H1 (cell line): Measurements from ENCODE around the gene GADD45B. TPM values are rescaled to one million over a fixed set of nuclear protein-coding genes. Genes with fewer than 3 reads are reported as not detected.
A peak's percentile ranks its signal among the peaks of the same experiment; 100 is the strongest.

ENCODE experiments used
- CTCF ChIA-PET: fragments of 300-600 bp; sonication (Branson Sonifier 250); formaldehyde crosslinking; loops from one replicate; lab custom pipeline; 2021; ENCODE audit not compliant: partially characterized antibody; lab: Charles Lee
- POLR2A ChIA-PET: fragments of 300-600 bp; sonication (Branson Sonifier 250); formaldehyde crosslinking; loops from one replicate; lab custom pipeline; 2021; ENCODE audit warnings: inconsistent platforms; ENCODE audit not compliant: partially characterized antibody; lab: Charles Lee
- DNase-seq, 2 experiments: peaks; one replicate each; pipeline versions ENCODE4 v3.0.0 to v3.0.0-alpha.2; 2010 to 2022; ENCODE audit warnings: low spot score in 2 of 2, low read depth in 1 of 2, mixed read lengths in 1 of 2
- FAIRE-seq: peaks from 2 replicates; lab custom pipeline; 2011; peaks lifted over from hg19 to GRCh38; lab: Jason Lieb, UNC
- H2AFZ ChIP-seq: 2 replicates; pipeline ENCODE4 v1.8.1; 2012; ENCODE audit warnings: low read length, inconsistent platforms
- H2AK5ac ChIP-seq: 2 replicates; pipeline ENCODE4 v1.6.1; 2013; ENCODE audit warnings: low read depth, low read length
- H2BK120ac ChIP-seq: replicated peaks from 2 replicates; pipeline ENCODE3; 2013; ENCODE audit warnings: low read depth, low read length, inconsistent platforms
- H2BK12ac ChIP-seq: 2 replicates; pipeline ENCODE4 v1.6.1; 2013; ENCODE audit warnings: low read depth, low read length
- H2BK15ac ChIP-seq: 2 replicates; pipeline ENCODE4 v1.6.1; 2013; ENCODE audit warnings: low read length
- H2BK20ac ChIP-seq: 2 replicates; pipeline ENCODE4 v1.6.1; 2013; ENCODE audit warnings: low read length
- H2BK5ac ChIP-seq: 2 replicates; pipeline ENCODE4 v1.6.1; 2013; ENCODE audit warnings: low read depth, low read length
- H3K14ac ChIP-seq: 2 replicates; pipeline ENCODE4 v1.6.1; 2013; ENCODE audit warnings: inconsistent platforms; ENCODE audit not compliant: insufficient read length
- H3K18ac ChIP-seq: 2 replicates; pipeline ENCODE4 v1.6.1; 2013; ENCODE audit warnings: low read length; ENCODE audit errors: extremely low read depth
- H3K23ac ChIP-seq: 2 replicates; pipeline ENCODE4 v1.6.1; 2013; ENCODE audit warnings: inconsistent platforms; ENCODE audit not compliant: insufficient read length
- H3K23me2 ChIP-seq: 2 replicates; pipeline ENCODE4 v1.6.1; 2013; ENCODE audit warnings: low read depth, low read length
- H3K27ac ChIP-seq: 2 replicates; pipeline ENCODE4 v1.6.1; 2011; ENCODE audit warnings: low read depth, low read length, inconsistent platforms
- H3K27me3 ChIP-seq, 4 experiments: replicated peaks in 1 of 4; 1 replicate in 1 of 4; 2 replicates in 3 of 4; pipeline versions ENCODE4 v1.6.1 to v1.8.1; 2011 to 2013; ENCODE audit warnings: low read length in 3 of 4, mild to moderate bottlenecking in 3 of 4, inconsistent platforms in 2 of 4, mixed read lengths in 2 of 4, moderate library complexity in 1 of 4; ENCODE audit not compliant: control insufficient read depth in 3 of 4, insufficient read depth in 3 of 4; ENCODE audit errors: extremely low read depth in 1 of 4
- H3K36me3 ChIP-seq, 4 experiments: 2 replicates each; pipeline versions ENCODE4 v1.6.1 to v1.8.1; 2011 to 2013; ENCODE audit warnings: mild to moderate bottlenecking in 4 of 4, low read length in 3 of 4, moderate library complexity in 2 of 4, control low read depth in 1 of 4, inconsistent platforms in 1 of 4; ENCODE audit not compliant: insufficient read depth in 4 of 4, control insufficient read depth in 2 of 4
- H3K4ac ChIP-seq: replicated peaks from 2 replicates; pipeline ENCODE3; 2013; ENCODE audit warnings: low read length, low read depth, mixed read lengths, inconsistent platforms; ENCODE audit not compliant: insufficient read length
- H3K4me1 ChIP-seq, 4 experiments: replicated peaks in 1 of 4; 1 replicate in 1 of 4; 2 replicates in 3 of 4; pipeline versions ENCODE4 v1.6.1 to v1.8.1; 2011 to 2013; ENCODE audit warnings: low read length in 3 of 4, inconsistent platforms in 2 of 4, mixed read lengths in 1 of 4; ENCODE audit not compliant: insufficient read depth in 4 of 4, control insufficient read depth in 3 of 4
- H3K4me2 ChIP-seq, 2 experiments: 2 replicates each; pipeline versions ENCODE4 v1.6.1 to v1.8.1; 2011 to 2013; ENCODE audit warnings: low read depth in 2 of 2, low read length in 2 of 2, control low read depth in 1 of 2, inconsistent platforms in 1 of 2, mild to moderate bottlenecking in 1 of 2; ENCODE audit not compliant: insufficient read depth in 1 of 2
- H3K4me3 ChIP-seq, 4 experiments: fragments of 200-600, 300-600 bp in 1 of 4; sonication (generic), shearing (Covaris generic), sonication (Bioruptor Twin) in 1 of 4; 2 replicates each; pipeline versions ENCODE4 v1.5.1 to v1.8.1; 2011 to 2016; ENCODE audit warnings: low read length in 4 of 4, low read depth in 3 of 4, control low read depth in 2 of 4, inconsistent platforms in 2 of 4, mild to moderate bottlenecking in 2 of 4, mixed read lengths in 1 of 4, moderate library complexity in 1 of 4; ENCODE audit not compliant: insufficient read depth in 2 of 4; ENCODE audit errors: extremely low read depth in 1 of 4
- H3K56ac ChIP-seq: replicated peaks from 2 replicates; pipeline ENCODE3; 2013; ENCODE audit warnings: low read depth, mild to moderate bottlenecking, mixed read lengths, low read length, inconsistent platforms; ENCODE audit not compliant: insufficient read length
- H3K79me1 ChIP-seq: 2 replicates; pipeline ENCODE4 v1.6.1; 2013; ENCODE audit warnings: low read depth, low read length, control low read depth
- H3K79me2 ChIP-seq, 2 experiments: 2 replicates each; pipeline versions ENCODE4 v1.6.1 to v1.8.1; 2012 to 2013; ENCODE audit warnings: low read length in 2 of 2, mild to moderate bottlenecking in 2 of 2, inconsistent platforms in 1 of 2; ENCODE audit not compliant: insufficient read depth in 2 of 2, control insufficient read depth in 1 of 2
- H3K9ac ChIP-seq, 4 experiments: replicated peaks in 1 of 4; 1 replicate in 1 of 4; 2 replicates in 3 of 4; pipeline versions ENCODE4 v1.6.1 to v1.8.1; 2011 to 2013; ENCODE audit warnings: low read depth in 3 of 4, low read length in 3 of 4, control low read depth in 2 of 4, mild to moderate bottlenecking in 2 of 4, moderate library complexity in 2 of 4, inconsistent platforms in 1 of 4; ENCODE audit errors: extremely low read depth in 1 of 4
- H3K9me3 ChIP-seq, 2 experiments: 2 replicates each; pipeline versions ENCODE4 v1.6.1 to v1.8.1; 2012 to 2013; ENCODE audit warnings: mild to moderate bottlenecking in 2 of 2, moderate library complexity in 2 of 2, control low read depth in 1 of 2, inconsistent platforms in 1 of 2, low read depth in 1 of 2, low read length in 1 of 2, mixed read lengths in 1 of 2; ENCODE audit not compliant: insufficient read depth in 2 of 2
- H4K20me1 ChIP-seq, 2 experiments: replicated peaks in 1 of 2; 2 replicates each; pipeline versions ENCODE3 to v1.8.1; 2011 to 2013; ENCODE audit warnings: inconsistent platforms in 2 of 2, low read length in 2 of 2, mild to moderate bottlenecking in 1 of 2; ENCODE audit not compliant: insufficient read depth in 2 of 2, control insufficient read depth in 1 of 2
- H4K5ac ChIP-seq: 2 replicates; pipeline ENCODE4 v1.6.1; 2013; ENCODE audit warnings: low read length, low read depth, mixed read lengths, inconsistent platforms; ENCODE audit not compliant: insufficient read length
- H4K8ac ChIP-seq: 2 replicates; pipeline ENCODE4 v1.8.0; 2013; ENCODE audit warnings: mild to moderate bottlenecking, moderate library complexity, low read length, inconsistent platforms; ENCODE audit not compliant: insufficient read depth; ENCODE audit errors: extremely low read depth
- H4K91ac ChIP-seq: replicated peaks from 2 replicates; pipeline ENCODE3; 2013; ENCODE audit warnings: low read length, mixed read lengths, inconsistent platforms; ENCODE audit not compliant: insufficient read length
- JUND ChIP-seq: IDR thresholded peaks from 2 replicates; pipeline ENCODE4 v1.6.1; 2011; ENCODE audit warnings: mild to moderate bottlenecking, improper control_type of control experiment, low read length
- KDM1A ChIP-seq: fragments of 200-600, 300-600 bp; sonication (generic); IDR thresholded peaks from 2 replicates; pipeline ENCODE4 v1.7.1; 2016; ENCODE audit warnings: mild to moderate bottlenecking, low read length, borderline replicate concordance
- RBBP5 ChIP-seq: IDR thresholded peaks from 2 replicates; pipeline ENCODE4 v1.7.1; 2012; ENCODE audit warnings: low read depth, mild to moderate bottlenecking, inconsistent platforms, low read length, moderate library complexity, borderline replicate concordance
- RFX5 ChIP-seq: IDR thresholded peaks from 2 replicates; pipeline ENCODE4 v1.6.1; 2011; ENCODE audit warnings: low read depth, low read length, improper control_type of control experiment, borderline replicate concordance
- SIN3A ChIP-seq, 2 experiments: IDR thresholded peaks in 1 of 2; conservative IDR thresholded peaks in 1 of 2; 2 replicates each; pipeline ENCODE4 v1.6.1; 2011 to 2012; ENCODE audit warnings: low read length in 2 of 2, improper control_type of control experiment in 1 of 2, low read depth in 1 of 2, mild to moderate bottlenecking in 1 of 2
- SP2 ChIP-seq: IDR thresholded peaks from 2 replicates; pipeline ENCODE4 v1.6.1; 2012; ENCODE audit warnings: mild to moderate bottlenecking, low read length, inconsistent platforms
- SUZ12 ChIP-seq: fragments of 200-600 bp; sonication (generic); IDR thresholded peaks from 2 replicates; pipeline ENCODE4 v1.6.1; 2012; ENCODE audit warnings: mild to moderate bottlenecking, inconsistent platforms, low read length, moderate library complexity, mixed read lengths
- TAF7 ChIP-seq: optimal IDR thresholded peaks from 2 replicates; pipeline ENCODE3; 2011; ENCODE audit warnings: low read depth, mild to moderate bottlenecking, inconsistent platforms, low read length, moderate library complexity, borderline replicate concordance
- TBP ChIP-seq: IDR thresholded peaks from 2 replicates; pipeline ENCODE4 v1.6.1; 2011; ENCODE audit warnings: low read depth, low read length, improper control_type of control experiment
- WGBS, 2 experiments: shearing (Covaris generic) in 1 of 2; methylation state at CpG; one replicate each; pipeline versions ENCODE4 v1.1.6 to v1.1.7; 2013 to 2015; ENCODE audit warnings: low lambda C conversion rate in 2 of 2, mixed read lengths in 2 of 2, inconsistent platforms in 1 of 2, low coverage in 1 of 2, missing lambda C conversion rate in 1 of 2; ENCODE audit not compliant: insufficient replicate concordance in 2 of 2, insufficient coverage in 1 of 2, insufficient read length in 1 of 2; ENCODE audit errors: extremely low coverage in 1 of 2, missing lambda C conversion rate in 1 of 2; 5-methylcytosine and 5-hydroxymethylcytosine counted together
- polyA plus RNA-seq, 7 experiments: library from polyadenylated mRNA; depleted of rRNA in 3 of 7; stranded (reverse) in 5 of 7; unstranded in 2 of 7; fragments of >200 nt in 5 of 7; fragments of 200-250 nt in 2 of 7; gene quantifications; 1 replicate in 5 of 7; 2 replicates in 1 of 7; 4 replicates in 1 of 7; pipeline versions ENCODE4 v1.2.1 to v1.2.3, GENCODE V29; 2011 to 2013; ENCODE audit warnings: missing spikeins in 2 of 7, mixed read lengths in 2 of 7
- total RNA-seq: library from RNA; stranded (reverse); fragmentation: NEBNext Ultra II Directional; extraction: Animal tissue kit (Norgen Biotek cat#: 25700); gene quantifications from 2 replicates; pipeline ENCODE4 v1.2.1, GENCODE V29; 2021
- TF ChIP-seq, protein P1 (sequence below): IDR thresholded peaks from 2 replicates; pipeline ENCODE4 v1.6.1; 2012; ENCODE audit warnings: inconsistent platforms
- TF ChIP-seq, protein P2 (sequence below): IDR thresholded peaks from 2 replicates; pipeline ENCODE4 v1.6.1; 2011; ENCODE audit warnings: low read depth, mild to moderate bottlenecking, low read length; ENCODE audit not compliant: insufficient read depth

GADD45B gene
- total and polyA plus RNA-seq, 2 of the 8 experiments (the other 6 are each of a cell fraction or from before 2014, with no cell fraction given): 7.4 to 11.4 TPM

DNA sequence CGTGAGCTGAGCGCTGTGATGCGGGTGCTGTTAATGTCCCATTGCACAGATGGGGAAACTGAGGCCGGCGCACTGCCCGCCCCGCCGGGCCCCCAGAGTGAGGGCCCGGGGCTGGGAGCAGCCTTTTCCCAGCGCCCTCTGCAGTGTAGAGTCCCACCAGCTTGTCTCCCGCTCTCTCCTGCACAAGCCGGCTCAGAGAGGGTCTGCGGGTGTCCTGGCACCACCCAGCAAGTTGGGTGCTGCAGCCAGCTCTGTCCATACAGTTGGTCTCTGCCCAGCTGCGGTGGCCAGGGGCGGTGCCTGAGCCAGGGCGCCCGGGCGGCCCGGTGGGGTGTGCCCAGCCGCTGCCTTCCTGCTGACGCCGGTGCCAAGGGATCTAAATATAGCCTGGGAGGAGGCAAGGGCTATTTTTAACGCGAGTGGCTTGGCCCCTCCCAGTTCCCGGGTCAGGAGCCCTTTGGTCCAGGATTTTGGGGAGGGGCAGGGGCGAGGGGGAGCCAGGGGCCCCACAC is 19.3 kb downstream of the GADD45B start:
- H3K56ac ChIP-seq: no peak overlapping the region
- CTCF ChIA-PET: interaction anchor here (0.7 to 2.5 kb wide), 3 partner anchors 17 to 233 kb away, joined by 3 to 8 read pairs (median 3); no protein-coding TSS in a partner anchor
- H2BK12ac ChIP-seq: no peak overlapping the region
- H3K14ac ChIP-seq: no peak overlapping the region
- H3K4ac ChIP-seq: no peak overlapping the region
- no peak overlapping the region for H4K5ac ChIP-seq
- peak overlapping the region; percentile 44 to 89 for H3K4me2 ChIP-seq
- no peak overlapping the region for H3K27ac ChIP-seq
- 16% methylated on average over 26 of the region's 26 CpGs; no CpG with 5 or more reads in 1 of the 2 experiments for WGBS, 2 experiments
- no peaks in the 10 kb centered on the region for H3K79me1 ChIP-seq
- no peak overlapping the region for H2BK120ac ChIP-seq
- peaks cover 2 to 34% (median 19%) of the 10 kb centered on the region in 4 experiments for H3K27me3 ChIP-seq
- no peak overlapping the region for H2BK20ac ChIP-seq
- peak overlapping the region; percentile 35 to 64 (median 47) for H3K4me3 ChIP-seq
- DNase-seq (no peak), FAIRE-seq (no peak)
- no peak overlapping the region; the same call in 1 of the 2 replicates for H3K18ac ChIP-seq
- peak overlapping the region; percentile 63 for H4K8ac ChIP-seq
- no peak overlapping the region for H4K91ac ChIP-seq
- peaks cover 3 to 20% (median 13%) of the 10 kb centered on the region in 4 experiments; a peak in 6 of 7 replicates for H3K4me1 ChIP-seq
- H3K9ac ChIP-seq: no peak overlapping the region
- H4K20me1 ChIP-seq: peaks cover 0 to 1% of the 10 kb centered on the region in 2 experiments
- H3K23me2 ChIP-seq: peaks cover 4% of the 10 kb centered on the region; the same call in 1 of the 2 replicates
- H3K36me3 ChIP-seq: no peaks in the 10 kb centered on the region
- no peak overlapping the region for H2BK15ac ChIP-seq
- no peak overlapping the region for H2BK5ac ChIP-seq
- no peaks in the 10 kb centered on the region for H3K79me2 ChIP-seq
- H3K23ac ChIP-seq: no peak overlapping the region
- no peaks in the 10 kb centered on the region for H3K9me3 ChIP-seq
- H2AFZ ChIP-seq: no peak overlapping the region; the same call in 1 of the 2 replicates
- H2AK5ac ChIP-seq: no peak overlapping the region
- POLR2A ChIA-PET: interaction anchor here (0.8 to 16.3 kb wide), 4 partner anchors 9 to 74 kb away, joined by 3 to 216 read pairs (median 3); partner anchors contain the start of gene GADD45B
- TF ChIP-seq KDM1A (peak; percentile 77), SP2 (no peak), SIN3A (conservative IDR thresholded peaks at IDR 0.05 in 1 of 2, IDR thresholded peaks at IDR 0.05 in 1 of 2; ENCODE audit: low read depth in 1 of 2, low read length in 2 of 2) (no peak), RBBP5 (no peak), RFX5 (no peak), SUZ12 (no peak), JUND (no peak), TAF7 (no peak), TBP (no peak)
- TF ChIP-seq, protein P1, sequence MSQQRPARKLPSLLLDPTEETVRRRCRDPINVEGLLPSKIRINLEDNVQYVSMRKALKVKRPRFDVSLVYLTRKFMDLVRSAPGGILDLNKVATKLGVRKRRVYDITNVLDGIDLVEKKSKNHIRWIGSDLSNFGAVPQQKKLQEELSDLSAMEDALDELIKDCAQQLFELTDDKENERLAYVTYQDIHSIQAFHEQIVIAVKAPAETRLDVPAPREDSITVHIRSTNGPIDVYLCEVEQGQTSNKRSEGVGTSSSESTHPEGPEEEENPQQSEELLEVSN: no peak
- TF ChIP-seq, protein P2, sequence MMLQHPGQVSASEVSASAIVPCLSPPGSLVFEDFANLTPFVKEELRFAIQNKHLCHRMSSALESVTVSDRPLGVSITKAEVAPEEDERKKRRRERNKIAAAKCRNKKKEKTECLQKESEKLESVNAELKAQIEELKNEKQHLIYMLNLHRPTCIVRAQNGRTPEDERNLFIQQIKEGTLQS: no peak
